Neural progenitor cell (in vitro differentiated cells): Measurements from ENCODE around the gene PAX6.

Experiments used
- CTCF ChIP-seq: fragments of 200-600 bp; sonication (generic); IDR thresholded peaks from 2 replicates; pipeline ENCODE4 v1.5.1; 2017; ENCODE audit warnings: antibody characterized with exemption, mild to moderate bottlenecking
- EZH2 ChIP-seq: fragments of 200-600 bp; sonication (generic); IDR thresholded peaks from 2 replicates; pipeline ENCODE4 v1.6.1; 2017; ENCODE audit warnings: antibody characterized with exemption, mild to moderate bottlenecking, moderate library complexity

GRCh38 chr11:31772412-31772811, 38.7 kb downstream of the PAX6 start:
- TF ChIP-seq CTCF, result no peak
- no peak for TF ChIP-seq EZH2
